Brain microvascular endothelial cell (primary cell): Measurements from ENCODE around the gene TRAPPC1.

Experiments used
- DNase-seq: peaks from one replicate; pipeline ENCODE4 v3.0.0-alpha.2; 2020
- H3K27ac ChIP-seq: fragments of 250-450 bp; sonication (Bioruptor Pico); 2 replicates; pipeline ENCODE4 v1.5.1; 2020; ENCODE audit warnings: mild to moderate bottlenecking, moderate library complexity
- H3K27me3 ChIP-seq: fragments of 250-450 bp; sonication (Bioruptor Pico); replicated peaks from 2 replicates; pipeline ENCODE4 v1.5.1; 2020; ENCODE audit warnings: mild to moderate bottlenecking
- H3K36me3 ChIP-seq: fragments of 250-450 bp; sonication (Bioruptor Pico); replicated peaks from 2 replicates; pipeline ENCODE4 v1.5.1; 2020; ENCODE audit warnings: mild to moderate bottlenecking
- H3K4me3 ChIP-seq: 2 replicates; pipeline ENCODE4 v1.5.1; 2011; ENCODE audit warnings: low read depth, mild to moderate bottlenecking, control low read depth, low read length, moderate library complexity
- CTCF ChIP-seq: IDR thresholded peaks from 2 replicates; pipeline ENCODE4 v1.5.1; 2011; ENCODE audit warnings: low read depth, mild to moderate bottlenecking, moderate library complexity, low read length, control low read depth, inconsistent platforms; ENCODE audit errors: missing control alignments
- in situ Hi-C: cut with HindIII; loops from 2 replicates; pipeline ENCODE4 v1.10.0; 2017; ENCODE audit warnings: low sequenced_read_pairs, low pct_ligation_motif_present

TRAPPC1 gene

DNA sequence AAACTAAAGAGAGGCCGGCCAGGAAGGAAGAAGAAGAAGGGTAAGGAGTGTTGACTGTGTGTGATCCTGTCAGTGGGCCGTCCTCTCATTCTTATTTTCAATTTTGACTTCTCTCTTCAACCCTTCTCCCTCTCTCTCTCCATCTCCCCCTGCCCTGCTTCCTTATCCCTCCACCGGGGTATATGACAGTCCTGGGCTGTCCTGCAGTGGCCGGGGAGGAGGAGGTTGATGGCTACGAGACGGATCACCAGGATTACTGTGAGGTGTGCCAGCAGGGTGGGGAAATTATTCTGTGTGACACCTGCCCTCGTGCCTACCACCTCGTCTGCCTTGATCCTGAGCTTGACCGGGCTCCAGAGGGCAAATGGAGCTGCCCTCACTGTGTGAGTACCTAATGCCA lies 37.5 kb downstream of the TRAPPC1 start:
- TF ChIP-seq CTCF = no peak
- Histone ChIP-seq H3K27ac (no peak overlapping the region), H3K36me3 (peaks cover 72% of the 10 kb centered on the region), H3K4me3 (no peak overlapping the region), H3K27me3 (no peaks in the 10 kb centered on the region)
- DNase-seq = no peak
- in situ Hi-C loops = no loop called here

DNA sequence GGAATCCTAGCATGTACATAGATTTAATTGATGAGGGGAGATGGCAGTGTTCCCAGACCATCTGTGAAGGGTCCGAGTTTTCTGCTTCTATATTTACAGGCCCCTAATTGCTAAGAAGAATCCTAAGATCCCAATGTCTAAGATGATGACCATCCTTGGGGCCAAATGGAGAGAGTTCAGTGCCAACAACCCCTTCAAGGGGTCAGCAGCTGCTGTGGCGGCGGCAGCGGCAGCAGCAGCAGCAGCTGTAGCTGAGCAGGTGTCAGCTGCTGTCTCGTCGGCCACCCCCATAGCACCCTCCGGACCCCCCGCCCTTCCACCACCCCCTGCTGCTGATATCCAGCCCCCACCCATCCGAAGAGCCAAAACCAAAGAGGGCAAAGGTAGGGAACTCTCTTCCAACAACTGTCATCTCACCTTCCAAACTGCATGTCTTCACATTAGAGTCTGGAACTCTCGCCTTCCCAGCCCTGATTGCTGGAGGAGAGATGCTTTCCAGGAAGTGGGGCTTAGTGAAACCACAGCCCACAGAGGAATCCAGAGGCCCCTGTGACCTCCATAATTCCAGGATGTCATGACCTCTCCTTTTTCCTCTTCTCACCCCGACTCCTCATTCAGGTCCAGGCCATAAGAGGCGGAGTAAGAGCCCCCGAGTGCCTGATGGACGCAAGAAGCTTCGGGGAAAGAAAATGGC lies 38.4 kb downstream of the TRAPPC1 start:
- TF ChIP-seq CTCF = no peak
- in situ Hi-C loops = no loop called here
- H3K4me3 ChIP-seq = no peak overlapping the region
- no peaks in the 10 kb centered on the region for H3K27me3 ChIP-seq
- no peak overlapping the region for H3K27ac ChIP-seq
- no peak for DNase-seq
- peaks cover 63% of the 10 kb centered on the region for H3K36me3 ChIP-seq

DNA sequence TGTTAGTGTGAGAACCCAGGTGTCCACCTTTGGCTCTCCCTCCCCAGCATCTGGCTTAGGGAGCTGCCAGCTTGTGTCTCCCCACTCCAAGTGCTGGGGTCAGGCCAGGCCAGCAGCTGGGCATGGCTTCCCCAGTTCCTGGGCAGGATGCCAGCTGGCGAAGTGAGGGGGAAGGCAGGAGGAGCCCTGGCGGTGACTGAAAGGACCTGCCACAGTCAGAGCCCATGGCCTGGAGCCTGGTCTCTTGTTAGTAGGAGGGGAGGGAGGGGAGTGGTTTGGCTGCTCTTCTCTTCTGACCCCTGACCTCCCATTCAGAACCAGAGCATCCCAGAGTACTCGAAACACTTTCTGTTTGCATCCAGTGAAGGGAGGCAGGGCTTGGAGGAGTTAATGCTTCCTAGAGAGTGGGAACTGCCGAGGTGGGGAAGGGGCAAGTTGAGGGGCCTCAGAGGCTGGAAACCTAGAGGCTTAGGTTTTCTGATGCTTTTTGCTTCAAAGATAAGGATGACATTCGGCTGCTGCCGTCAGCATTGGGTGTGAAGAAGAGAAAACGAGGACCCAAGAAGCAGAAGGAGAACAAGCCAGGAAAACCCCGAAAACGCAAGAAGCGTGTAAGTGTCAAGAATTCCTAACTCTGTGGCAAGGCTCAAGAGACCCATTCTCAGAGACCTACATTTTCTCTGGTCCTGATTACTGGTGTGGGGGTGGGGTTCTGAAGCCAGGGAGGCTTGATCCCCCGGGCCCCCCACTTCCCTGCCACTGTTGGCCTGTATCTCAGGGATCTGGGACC lies 42.4 kb downstream of the TRAPPC1 start:
- peak; percentile 70 for DNase-seq
- Histone ChIP-seq H3K27ac (peak overlapping the region; percentile 84), H3K4me3 (peak overlapping the region; percentile 5), H3K36me3 (peaks cover 31% of the 10 kb centered on the region), H3K27me3 (no peaks in the 10 kb centered on the region)
- in situ Hi-C loops = no loop called here
- peak; percentile 66 for TF ChIP-seq CTCF

GRCh38 chr17:7888184-7888920 lies 43.4 kb downstream of the TRAPPC1 start, which contains the start of gene CHD3:
TSS of gene CHD3 (plus strand) at chr17:7888789. CDS start at chr17:7889001, 212 bp downstream.
- DNase-seq = peak; percentile 8
- in situ Hi-C loops = no loop called here
- Histone ChIP-seq H3K27me3 (no peaks in the 10 kb centered on the region), H3K36me3 (peaks cover 23% of the 10 kb centered on the region), H3K4me3 (peak within 1 kb of the TSS; percentile 56), H3K27ac (peak within 1 kb of the TSS; percentile 84)
- no peak for TF ChIP-seq CTCF

GRCh38 chr17:7887482-7888183 lies 44.1 kb downstream of the TRAPPC1 start:
- TF ChIP-seq CTCF = no peak
- peak overlapping the region; percentile 56 for H3K4me3 ChIP-seq
- peak; percentile 98 for DNase-seq
- no peaks in the 10 kb centered on the region for H3K27me3 ChIP-seq
- in situ Hi-C loops = no loop called here
- peaks cover 18% of the 10 kb centered on the region for H3K36me3 ChIP-seq
- peak overlapping the region; percentile 84 for H3K27ac ChIP-seq
